GM18868 (cell line): Measurements from ENCODE around the gene CD96.

Experiments
- ATAC-seq: cut with Tn5 transposase; IDR thresholded peaks from one replicate; pipeline ENCODE4 v1.9.1; 2021; ENCODE audit warnings: mild to moderate bottlenecking, moderate library complexity; ENCODE audit not compliant: unreplicated experiment

The CD96 gene

GRCh38 chr3:111593666-111594065, 51.7 kb downstream of the CD96 start:
- ATAC-seq: no peak

- ATAC-seq: peak; percentile 75
Observed at GRCh38 chr3:111594205-111594604, 52.2 kb downstream of the CD96 start.

GRCh38 chr3:111594781-111595180, 52.8 kb downstream of the CD96 start:
- peak; percentile 15 for ATAC-seq

GRCh38 chr3:111595232-111595631, 53.2 kb downstream of the CD96 start, which contains the start of gene ZBED2:
ZBED2 (minus strand) TSS chr3:111595346; CDS start chr3:111594201, 1,145 bp downstream.
- peak; percentile 67 for ATAC-seq

GRCh38 chr3:111596328-111596727, 54.3 kb downstream of the CD96 start:
- ATAC-seq: no peak

GRCh38 chr3:111598139-111598538, 56.1 kb downstream of the CD96 start:
- no peak for ATAC-seq

GRCh38 chr3:111598552-111598951, 56.6 kb downstream of the CD96 start:
- ATAC-seq: no peak

GRCh38 chr3:111601810-111602209, 59.8 kb downstream of the CD96 start:
- ATAC-seq: no peak

- peak; percentile 61 for ATAC-seq
Observed at GRCh38 chr3:111603679-111604078, 61.7 kb downstream of the CD96 start.

GRCh38 chr3:111604119-111604518, 62.1 kb downstream of the CD96 start:
- ATAC-seq: peak; percentile 16

- ATAC-seq: no peak
Observed at GRCh38 chr3:111605018-111605417, 63.0 kb downstream of the CD96 start.

- ATAC-seq: no peak
Observed at GRCh38 chr3:111605493-111605892, 63.5 kb downstream of the CD96 start.

GRCh38 chr3:111607240-111607920, 65.4 kb downstream of the CD96 start:
- no peak for ATAC-seq

- no peak for ATAC-seq
Observed at GRCh38 chr3:111608383-111608782, 66.4 kb downstream of the CD96 start.

- no peak for ATAC-seq
Observed at GRCh38 chr3:111609700-111610099, 67.7 kb downstream of the CD96 start.

GRCh38 chr3:111610189-111610588, 68.2 kb downstream of the CD96 start:
- peak; percentile 95 for ATAC-seq

GRCh38 chr3:111610612-111611054, 68.6 kb downstream of the CD96 start:
- ATAC-seq: peak; percentile 4

- no peak for ATAC-seq
Observed at GRCh38 chr3:111613294-111613693, 71.3 kb downstream of the CD96 start.

- no peak for ATAC-seq
Observed at GRCh38 chr3:111615880-111616279, 73.9 kb downstream of the CD96 start.

- ATAC-seq: peak; percentile 86
Observed at GRCh38 chr3:111616417-111617105, 74.6 kb downstream of the CD96 start.

GRCh38 chr3:111617406-111617805, 75.4 kb downstream of the CD96 start:
- ATAC-seq: no peak

- ATAC-seq: no peak
Observed at GRCh38 chr3:111617912-111618601, 76.1 kb downstream of the CD96 start.
